HepG2 (cell line): ENCODE results near the gene RNF208. TPM values are rescaled to one million over a fixed set of nuclear protein-coding genes. Genes with fewer than 3 reads are reported as not detected.

Experiments
- ATF1 ChIP-seq: IDR thresholded peaks from 2 replicates; pipeline ENCODE4 v1.6.1; 2016; ENCODE audit warnings: mild to moderate bottlenecking, control low read depth
- FOXA3 ChIP-seq: IDR thresholded peaks from 2 replicates; pipeline ENCODE4 v1.6.1; 2016; ENCODE audit warnings: missing genetic modification reagents, missing compliant biosample characterization
- POLR2AphosphoS5 ChIP-seq: IDR thresholded peaks from 2 replicates; pipeline ENCODE4 v1.6.1; 2012; ENCODE audit warnings: low read depth, low read length
- SMARCC2 ChIP-seq: fragments of 450-650 bp; IDR thresholded peaks from 2 replicates; pipeline ENCODE4 v1.6.1; 2017; ENCODE audit warnings: antibody characterized with exemption, mild to moderate bottlenecking
- SSRP1 ChIP-seq: IDR thresholded peaks from 2 replicates; pipeline ENCODE4 v1.6.1; 2016; ENCODE audit warnings: control low read depth
- STAT5B ChIP-seq: sonication (generic); formaldehyde crosslinking; IDR thresholded peaks from 2 replicates; pipeline ENCODE4 v1.4.0; 2020; ENCODE audit warnings: missing genetic modification reagents
- YEATS4 ChIP-seq: sonication (generic); formaldehyde crosslinking; IDR thresholded peaks from 2 replicates; pipeline ENCODE4 v1.4.0; 2020; ENCODE audit warnings: missing genetic modification reagents, borderline replicate concordance
- ZBTB34 ChIP-seq: sonication (generic); formaldehyde crosslinking; IDR thresholded peaks from 2 replicates; pipeline ENCODE4 v1.8.0; 2022; ENCODE audit warnings: mild to moderate bottlenecking, missing genetic modification reagents
- ZGPAT ChIP-seq: IDR thresholded peaks from 2 replicates; pipeline ENCODE4 v1.6.1; 2016; ENCODE audit warnings: mild to moderate bottlenecking
- ZNF326 ChIP-seq: sonication (generic); formaldehyde crosslinking; IDR thresholded peaks from 2 replicates; pipeline ENCODE4 v1.4.0; 2020; ENCODE audit warnings: missing genetic modification reagents, borderline replicate concordance
- polyA plus RNA-seq, 8 experiments: library from polyadenylated mRNA; depleted of rRNA in 3 of 8; stranded (reverse) in 7 of 8; unstranded in 1 of 8; fragments of >200 nt; fragmentation: Illumina TruSeq in 4 of 8; extraction: Trizol in 4 of 8; gene quantifications; 2 replicates each; pipeline versions ENCODE4 v1.2.1 to v1.2.3, GENCODE V29; 2011 to 2016; ENCODE audit warnings: low read depth in 4 of 8, missing spikeins in 1 of 8, mixed read lengths in 1 of 8; ENCODE audit not compliant: insufficient read depth in 1 of 8
- total RNA-seq, 5 experiments: library from RNA; depleted of rRNA; stranded (reverse); fragments of >200 nt; fragmentation: Illumina TruSeq; extraction: Trizol; gene quantifications; 2 replicates each; pipeline ENCODE4 v1.2.3, GENCODE V29; 2016; ENCODE audit warnings: low read depth in 1 of 5
- TF ChIP-seq, protein P1 (sequence below), 2 experiments: sonication (generic) in 1 of 2; formaldehyde crosslinking in 1 of 2; IDR thresholded peaks; 2 replicates each; pipeline versions ENCODE4 v1.6.1 to v1.9.0; 2014 to 2022; ENCODE audit warnings: antibody characterized with exemption in 1 of 2, borderline replicate concordance in 1 of 2, inconsistent platforms in 1 of 2, low read depth in 1 of 2, missing genetic modification reagents in 1 of 2
- TF ChIP-seq, protein P2 (sequence below): sonication (generic); formaldehyde crosslinking; IDR thresholded peaks from 2 replicates; pipeline ENCODE4 v1.4.0; 2020; ENCODE audit warnings: mild to moderate bottlenecking, missing genetic modification reagents, borderline replicate concordance
- TF ChIP-seq, protein P3 (sequence below): sonication (generic); formaldehyde crosslinking; IDR thresholded peaks from 2 replicates; pipeline ENCODE4; 2020; ENCODE audit warnings: missing genetic modification reagents, mild to moderate bottlenecking, borderline replicate concordance

The RNF208 gene
- total and polyA plus RNA-seq, 2 of the 13 experiments (the other 11 are each of a cell fraction or from before 2014, with no cell fraction given): 1.6 to 2.1 TPM

DNA sequence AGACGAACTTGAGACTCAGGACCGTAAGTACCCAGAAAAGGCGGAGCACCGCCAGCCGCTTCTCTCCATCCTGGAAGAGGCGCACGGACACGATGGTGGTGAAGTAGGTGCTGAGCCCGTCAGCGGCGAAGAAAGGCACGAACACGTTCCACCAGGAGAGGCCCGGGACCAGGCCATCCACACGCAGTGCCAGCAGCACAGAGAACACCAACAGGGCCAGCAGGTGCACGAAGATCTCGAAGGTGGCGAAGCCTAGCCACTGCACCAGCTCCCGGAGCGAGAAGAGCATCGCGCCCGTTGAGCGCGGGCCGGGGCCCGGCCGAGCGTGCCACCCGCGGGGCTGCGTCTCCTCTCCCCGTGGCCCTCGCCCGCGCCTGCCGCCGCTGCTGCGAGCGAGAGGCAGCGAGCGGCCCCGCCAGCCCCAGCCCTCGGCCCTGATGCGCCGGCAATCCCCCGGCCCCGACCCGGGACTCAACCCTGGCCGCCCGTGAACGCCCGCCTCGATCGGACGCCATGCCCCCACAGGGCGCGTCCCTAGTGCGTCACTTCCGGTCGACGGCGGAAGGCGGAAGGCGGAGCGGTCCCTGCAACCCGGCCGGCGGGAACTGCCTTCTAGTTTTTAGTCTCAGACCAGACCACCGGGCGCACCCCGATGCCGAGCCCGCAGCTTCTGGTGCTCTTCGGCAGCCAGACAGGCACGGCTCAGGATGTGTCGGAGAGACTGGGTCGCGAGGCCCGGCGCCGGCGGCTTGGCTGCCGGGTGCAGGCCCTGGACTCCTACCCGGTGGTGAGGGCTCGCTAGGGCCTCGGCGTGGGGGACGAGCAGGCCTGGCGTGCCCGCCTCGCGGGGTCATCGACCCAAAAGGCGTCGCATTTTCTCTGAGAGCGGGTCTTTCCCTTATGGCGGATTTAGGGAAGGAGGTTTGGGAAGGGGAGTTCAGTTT is 16.6 kb downstream of the RNF208 start, which contains the start of the genes NDOR1 and TMEM203 (continued):
- TF ChIP-seq, protein P1, sequence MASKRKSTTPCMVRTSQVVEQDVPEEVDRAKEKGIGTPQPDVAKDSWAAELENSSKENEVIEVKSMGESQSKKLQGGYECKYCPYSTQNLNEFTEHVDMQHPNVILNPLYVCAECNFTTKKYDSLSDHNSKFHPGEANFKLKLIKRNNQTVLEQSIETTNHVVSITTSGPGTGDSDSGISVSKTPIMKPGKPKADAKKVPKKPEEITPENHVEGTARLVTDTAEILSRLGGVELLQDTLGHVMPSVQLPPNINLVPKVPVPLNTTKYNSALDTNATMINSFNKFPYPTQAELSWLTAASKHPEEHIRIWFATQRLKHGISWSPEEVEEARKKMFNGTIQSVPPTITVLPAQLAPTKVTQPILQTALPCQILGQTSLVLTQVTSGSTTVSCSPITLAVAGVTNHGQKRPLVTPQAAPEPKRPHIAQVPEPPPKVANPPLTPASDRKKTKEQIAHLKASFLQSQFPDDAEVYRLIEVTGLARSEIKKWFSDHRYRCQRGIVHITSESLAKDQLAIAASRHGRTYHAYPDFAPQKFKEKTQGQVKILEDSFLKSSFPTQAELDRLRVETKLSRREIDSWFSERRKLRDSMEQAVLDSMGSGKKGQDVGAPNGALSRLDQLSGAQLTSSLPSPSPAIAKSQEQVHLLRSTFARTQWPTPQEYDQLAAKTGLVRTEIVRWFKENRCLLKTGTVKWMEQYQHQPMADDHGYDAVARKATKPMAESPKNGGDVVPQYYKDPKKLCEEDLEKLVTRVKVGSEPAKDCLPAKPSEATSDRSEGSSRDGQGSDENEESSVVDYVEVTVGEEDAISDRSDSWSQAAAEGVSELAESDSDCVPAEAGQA (IDR thresholded peaks at IDR 0.05; ENCODE audit: low read depth): peak; percentile 96
- TF ChIP-seq, protein P1 (CRISPR knock-in tag; IDR thresholded peaks at IDR 0.05; ENCODE audit: borderline replicate concordance): peak; percentile 63; the same call in 1 of the 2 replicates
- TF ChIP-seq, protein P2, sequence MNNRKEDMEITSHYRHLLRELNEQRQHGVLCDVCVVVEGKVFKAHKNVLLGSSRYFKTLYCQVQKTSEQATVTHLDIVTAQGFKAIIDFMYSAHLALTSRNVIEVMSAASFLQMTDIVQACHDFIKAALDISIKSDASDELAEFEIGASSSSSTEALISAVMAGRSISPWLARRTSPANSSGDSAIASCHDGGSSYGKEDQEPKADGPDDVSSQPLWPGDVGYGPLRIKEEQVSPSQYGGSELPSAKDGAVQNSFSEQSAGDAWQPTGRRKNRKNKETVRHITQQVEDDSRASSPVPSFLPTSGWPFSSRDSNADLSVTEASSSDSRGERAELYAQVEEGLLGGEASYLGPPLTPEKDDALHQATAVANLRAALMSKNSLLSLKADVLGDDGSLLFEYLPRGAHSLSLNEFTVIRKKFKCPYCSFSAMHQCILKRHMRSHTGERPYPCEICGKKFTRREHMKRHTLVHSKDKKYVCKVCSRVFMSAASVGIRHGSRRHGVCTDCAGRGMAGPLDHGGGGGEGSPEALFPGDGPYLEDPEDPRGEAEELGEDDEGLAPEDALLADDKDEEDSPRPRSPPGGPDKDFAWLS (CRISPR knock-in tag): no peak
- TF ChIP-seq, protein P3, sequence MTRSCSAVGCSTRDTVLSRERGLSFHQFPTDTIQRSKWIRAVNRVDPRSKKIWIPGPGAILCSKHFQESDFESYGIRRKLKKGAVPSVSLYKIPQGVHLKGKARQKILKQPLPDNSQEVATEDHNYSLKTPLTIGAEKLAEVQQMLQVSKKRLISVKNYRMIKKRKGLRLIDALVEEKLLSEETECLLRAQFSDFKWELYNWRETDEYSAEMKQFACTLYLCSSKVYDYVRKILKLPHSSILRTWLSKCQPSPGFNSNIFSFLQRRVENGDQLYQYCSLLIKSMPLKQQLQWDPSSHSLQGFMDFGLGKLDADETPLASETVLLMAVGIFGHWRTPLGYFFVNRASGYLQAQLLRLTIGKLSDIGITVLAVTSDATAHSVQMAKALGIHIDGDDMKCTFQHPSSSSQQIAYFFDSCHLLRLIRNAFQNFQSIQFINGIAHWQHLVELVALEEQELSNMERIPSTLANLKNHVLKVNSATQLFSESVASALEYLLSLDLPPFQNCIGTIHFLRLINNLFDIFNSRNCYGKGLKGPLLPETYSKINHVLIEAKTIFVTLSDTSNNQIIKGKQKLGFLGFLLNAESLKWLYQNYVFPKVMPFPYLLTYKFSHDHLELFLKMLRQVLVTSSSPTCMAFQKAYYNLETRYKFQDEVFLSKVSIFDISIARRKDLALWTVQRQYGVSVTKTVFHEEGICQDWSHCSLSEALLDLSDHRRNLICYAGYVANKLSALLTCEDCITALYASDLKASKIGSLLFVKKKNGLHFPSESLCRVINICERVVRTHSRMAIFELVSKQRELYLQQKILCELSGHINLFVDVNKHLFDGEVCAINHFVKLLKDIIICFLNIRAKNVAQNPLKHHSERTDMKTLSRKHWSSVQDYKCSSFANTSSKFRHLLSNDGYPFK (CRISPR knock-in tag): peak; percentile 81; the same call in 1 of the 2 replicates
- TF ChIP-seq FOXA3 (CRISPR knock-in tag) (peak; percentile 48; the same call in 1 of the 2 replicates), ZGPAT (CRISPR knock-in tag) (peak; percentile 80), YEATS4 (CRISPR knock-in tag) (peak; percentile 82), ZNF326 (CRISPR knock-in tag) (no peak), SMARCC2 (no peak), STAT5B (CRISPR knock-in tag) (no peak), ATF1 (CRISPR knock-in tag) (peak; percentile 96), POLR2AphosphoS5 (peak; percentile 79), SSRP1 (CRISPR knock-in tag) (no peak), ZBTB34 (CRISPR knock-in tag) (no peak)
